Measurements from ENCODE around the gene MDK.
"Not testable (repeated sequence)": the region's sequence is repeated elsewhere in the genome, so short reads cannot be mapped to it uniquely, and the experiment has no call there.

MDK gene

GRCh38 chr11:46367916-46368267 lies 13.6 kb upstream of the MDK start:
- Histone ChIP-seq H3K27ac (no peak overlapping the region), H3K4me3 (no peak overlapping the region), H3K9ac (ENCODE audit: insufficient read length) (no peak overlapping the region), H3K9me3 (ENCODE audit: low read depth, low read length) (no peaks in the 10 kb centered on the region), H3K36me3 (ENCODE audit: insufficient read depth, low read length) (peaks cover 7% of the 10 kb centered on the region; the same call in 1 of the 2 replicates)
- no peak for TF ChIP-seq POLR2AphosphoS5 (IDR thresholded peaks at IDR 0.05; ENCODE audit: borderline replicate concordance, low read depth, low read length)
- no peak for TF ChIP-seq EZH2 (IDR thresholded peaks at IDR 0.05)
- no peak for TF ChIP-seq FOXP2 (optimal IDR thresholded peaks at IDR 0.05; ENCODE audit: control extremely low read depth, extremely low read length, insufficient read depth)
- DNase-seq (ENCODE audit: low read depth, low spot score) = no peak

DNA sequence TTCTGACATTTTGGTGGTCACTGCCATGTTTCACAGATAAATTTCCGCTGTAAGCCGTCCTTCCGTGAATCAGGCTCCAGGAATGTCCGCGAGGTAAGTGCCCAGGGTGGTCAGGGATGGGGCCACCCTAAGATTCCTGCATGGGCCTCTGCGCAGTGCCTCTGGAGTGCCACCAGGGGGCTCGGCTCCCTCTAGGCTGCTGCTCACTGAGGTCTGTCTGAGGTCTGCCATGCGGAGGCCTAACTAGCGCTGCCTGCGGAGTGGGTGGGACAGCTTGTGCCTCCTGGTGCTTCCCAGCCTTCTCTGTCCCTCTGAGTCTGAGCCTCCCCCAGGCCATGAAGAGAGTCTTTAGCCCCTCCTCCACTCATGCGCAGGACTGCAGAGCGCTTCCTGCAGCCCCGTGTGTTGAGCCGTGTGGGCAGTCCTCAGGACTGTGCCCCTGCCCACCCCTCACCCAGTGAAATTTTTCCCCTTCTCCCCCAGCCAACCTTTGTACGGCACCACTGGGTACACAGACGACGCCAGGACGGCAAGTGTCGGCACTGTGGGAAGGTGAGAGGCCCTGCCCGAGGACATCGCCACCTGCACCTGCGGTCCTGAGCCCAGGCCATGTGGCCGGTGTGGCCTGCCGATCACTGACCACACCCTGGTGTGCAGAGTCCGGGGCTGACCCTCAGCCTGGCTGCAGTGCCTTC lies 11.9 kb upstream of the MDK start:
- peaks cover 7% of the 10 kb centered on the region; the same call in 1 of the 2 replicates for H3K36me3 ChIP-seq (ENCODE audit: insufficient read depth, low read length)

DNA sequence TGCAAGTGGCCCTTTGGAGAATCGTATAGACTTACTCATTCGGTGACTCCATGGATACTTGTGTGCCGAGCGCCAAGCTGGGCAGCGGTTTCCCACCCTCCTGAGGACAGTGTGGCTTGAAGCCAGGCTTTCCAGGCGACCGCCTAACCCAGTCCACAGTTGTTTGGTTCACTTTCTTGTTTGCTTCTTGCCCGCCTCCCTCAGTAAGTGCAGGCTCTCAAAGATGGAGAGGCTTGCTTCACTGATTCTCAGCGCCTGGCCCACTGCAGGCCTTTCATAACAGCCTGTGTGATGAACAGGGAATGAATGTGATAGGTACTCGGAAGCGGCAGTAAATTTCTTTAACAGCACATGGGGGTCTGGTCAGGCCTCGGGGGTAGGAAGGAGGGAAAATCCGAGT lies 11.2 kb upstream of the MDK start:
- H3K9ac ChIP-seq (ENCODE audit: insufficient read length) = no peak overlapping the region
- H3K4me3 ChIP-seq = no peak overlapping the region
- TF ChIP-seq EZH2 (IDR thresholded peaks at IDR 0.05) (no peak), POLR2AphosphoS5 (IDR thresholded peaks at IDR 0.05; ENCODE audit: borderline replicate concordance, low read depth, low read length) (no peak)
- no peak overlapping the region for H3K27ac ChIP-seq
- peaks cover 7% of the 10 kb centered on the region; the same call in 1 of the 2 replicates for H3K36me3 ChIP-seq (ENCODE audit: insufficient read depth, low read length)
- DNase-seq (ENCODE audit: low read depth, low spot score) = no peak
- no peaks in the 10 kb centered on the region for H3K9me3 ChIP-seq (ENCODE audit: low read depth, low read length)

More for the DNA sequence above, 11.9 kb upstream of the MDK start:
- Histone ChIP-seq H3K27ac (no peak overlapping the region), H3K9me3 (ENCODE audit: low read depth, low read length) (no peaks in the 10 kb centered on the region), H3K9ac (ENCODE audit: insufficient read length) (no peak overlapping the region), H3K4me3 (no peak overlapping the region)
- TF ChIP-seq FOXP2 (optimal IDR thresholded peaks at IDR 0.05; ENCODE audit: control extremely low read depth, extremely low read length, insufficient read depth) (no peak), EZH2 (IDR thresholded peaks at IDR 0.05) (no peak), POLR2AphosphoS5 (IDR thresholded peaks at IDR 0.05; ENCODE audit: borderline replicate concordance, low read depth, low read length) (no peak)
- DNase-seq (ENCODE audit: low read depth, low spot score) = no peak

GRCh38 chr11:46371262-46371661 lies 10.2 kb upstream of the MDK start:
- not testable (repeated sequence) for H3K9ac ChIP-seq (ENCODE audit: insufficient read length); H3K27ac ChIP-seq; H3K36me3 ChIP-seq (ENCODE audit: insufficient read depth, low read length)

GRCh38 chr11:46372086-46372485 lies 9.4 kb upstream of the MDK start:
- Histone ChIP-seq H3K9me3 (ENCODE audit: low read depth, low read length) (no peaks in the 10 kb centered on the region), H3K9ac (ENCODE audit: insufficient read length) (no peak overlapping the region), H3K36me3 (ENCODE audit: insufficient read depth, low read length) (peaks cover 7% of the 10 kb centered on the region; the same call in 1 of the 2 replicates), H3K27ac (no peak overlapping the region), H3K4me3 (no peak overlapping the region)
- no peak for DNase-seq (ENCODE audit: low read depth, low spot score)
- TF ChIP-seq EZH2 (IDR thresholded peaks at IDR 0.05) (no peak), POLR2AphosphoS5 (IDR thresholded peaks at IDR 0.05; ENCODE audit: borderline replicate concordance, low read depth, low read length) (no peak), FOXP2 (optimal IDR thresholded peaks at IDR 0.05; ENCODE audit: control extremely low read depth, extremely low read length, insufficient read depth) (no peak)

More at GRCh38 chr11:46371262-46371661, 10.2 kb upstream of the MDK start:
- DNase-seq (ENCODE audit: low read depth, low spot score); H3K4me3 ChIP-seq; H3K9me3 ChIP-seq (ENCODE audit: low read depth, low read length): not testable (repeated sequence)

GRCh38 chr11:46372501-46372900 lies 9.0 kb upstream of the MDK start:
- not testable (repeated sequence) for H3K9ac ChIP-seq (ENCODE audit: insufficient read length); H3K4me3 ChIP-seq; H3K9me3 ChIP-seq (ENCODE audit: low read depth, low read length); DNase-seq (ENCODE audit: low read depth, low spot score); H3K27ac ChIP-seq; H3K36me3 ChIP-seq (ENCODE audit: insufficient read depth, low read length)

DNA sequence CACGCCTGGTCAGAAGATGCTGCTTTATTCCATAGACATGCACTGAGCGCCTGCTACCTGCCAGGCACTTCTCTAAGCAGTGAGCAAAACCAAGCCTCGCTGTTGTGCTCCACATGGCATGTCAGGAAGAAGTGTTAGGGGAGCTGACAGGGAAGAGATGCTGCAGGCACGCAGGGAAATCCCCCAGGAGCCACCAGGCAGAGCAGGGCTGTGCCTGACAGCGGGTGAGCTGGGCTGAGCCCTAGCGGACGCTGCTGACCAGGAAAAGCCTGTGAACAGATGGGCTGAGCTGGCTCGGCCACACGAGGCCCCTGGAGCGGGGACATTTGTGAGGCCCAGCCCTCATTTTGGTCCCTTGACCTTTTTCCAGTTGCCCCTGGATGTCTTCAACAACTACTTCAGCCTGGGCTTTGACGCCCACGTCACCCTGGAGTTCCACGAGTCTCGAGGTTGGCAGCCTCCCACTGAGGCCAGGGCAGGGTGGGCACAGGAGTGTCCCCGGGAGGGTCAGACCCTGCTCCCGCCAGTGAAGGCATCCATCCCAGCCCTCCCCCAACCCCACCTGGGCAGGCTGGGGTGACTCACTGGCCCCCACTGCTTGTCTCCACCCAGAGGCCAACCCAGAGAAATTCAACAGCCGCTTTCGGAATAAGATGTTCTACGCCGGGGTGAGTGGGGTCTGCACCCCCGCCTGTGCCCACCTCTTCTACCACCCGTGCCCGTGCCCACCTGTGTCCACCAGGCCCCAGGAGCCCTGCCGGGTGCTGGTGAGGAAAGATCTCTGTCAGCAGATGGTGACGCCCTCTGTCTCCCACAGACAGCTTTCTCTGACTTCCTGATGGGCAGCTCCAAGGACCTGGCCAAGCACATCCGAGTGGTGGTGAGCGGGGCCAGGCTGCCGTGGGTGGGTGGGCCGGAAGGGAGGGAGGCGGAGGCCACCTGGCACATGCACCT lies 7.4 kb upstream of the MDK start:
- no peak overlapping the region for H3K27ac ChIP-seq
- TF ChIP-seq FOXP2 (optimal IDR thresholded peaks at IDR 0.05; ENCODE audit: control extremely low read depth, extremely low read length, insufficient read depth) = no peak
- no peak for TF ChIP-seq POLR2AphosphoS5 (IDR thresholded peaks at IDR 0.05; ENCODE audit: borderline replicate concordance, low read depth, low read length)
- no peak for TF ChIP-seq EZH2 (IDR thresholded peaks at IDR 0.05)
- H3K36me3 ChIP-seq (ENCODE audit: insufficient read depth, low read length) = peaks cover 7% of the 10 kb centered on the region; the same call in 1 of the 2 replicates

GRCh38 chr11:46374815-46375214 lies 6.7 kb upstream of the MDK start:
- H3K4me3 ChIP-seq = no peak overlapping the region
- no peak for TF ChIP-seq EZH2 (IDR thresholded peaks at IDR 0.05)
- no peak for TF ChIP-seq POLR2AphosphoS5 (IDR thresholded peaks at IDR 0.05; ENCODE audit: borderline replicate concordance, low read depth, low read length)
- no peak for TF ChIP-seq FOXP2 (optimal IDR thresholded peaks at IDR 0.05; ENCODE audit: control extremely low read depth, extremely low read length, insufficient read depth)
- no peak overlapping the region for H3K9ac ChIP-seq (ENCODE audit: insufficient read length)
- H3K36me3 ChIP-seq (ENCODE audit: insufficient read depth, low read length) = peaks cover 5% of the 10 kb centered on the region; the same call in 1 of the 2 replicates
- no peak overlapping the region for H3K27ac ChIP-seq
- DNase-seq (ENCODE audit: low read depth, low spot score) = no peak
- no peaks in the 10 kb centered on the region for H3K9me3 ChIP-seq (ENCODE audit: low read depth, low read length)

More for the DNA sequence above, 7.4 kb upstream of the MDK start:
- Histone ChIP-seq H3K9me3 (ENCODE audit: low read depth, low read length) (no peaks in the 10 kb centered on the region), H3K9ac (ENCODE audit: insufficient read length) (no peak overlapping the region), H3K4me3 (no peak overlapping the region)
- DNase-seq (ENCODE audit: low read depth, low spot score) = no peak
